Lower leg skin (tissue), 3 donors: ENCODE measurements around the gene CD2AP.

ENCODE experiments used
- CTCF ChIP-seq, 3 donors: fragments of 450-650 bp; IDR thresholded peaks; one replicate each; pipeline ENCODE4 v1.5.1; 2016; ENCODE audit warnings: antibody characterized with exemption in 3 of 3, mild to moderate bottlenecking in 3 of 3, moderate library complexity in 2 of 3
- POLR2A ChIP-seq, 2 donors: fragments of 450-650 bp; IDR thresholded peaks; one replicate each; pipeline ENCODE4 v1.6.1; 2016 to 2017; ENCODE audit warnings: antibody characterized with exemption in 2 of 2, mild to moderate bottlenecking in 1 of 2, moderate library complexity in 1 of 2

GRCh38 chr6:47599512-47599911, 121.9 kb downstream of the CD2AP start:
- TF ChIP-seq CTCF (IDR thresholded peaks at IDR 0.05) (no peak), POLR2A (IDR thresholded peaks at IDR 0.05) (no peak)
